Immature natural killer cell (primary cell): ENCODE data around the gene KIAA0513. TPM values are rescaled to one million over a fixed set of nuclear protein-coding genes. Genes with fewer than 3 reads are reported as not detected.

Experiments used
- DNase-seq, 3 donors: peaks; one replicate each; pipeline ENCODE4 v3.0.0; 2022; ENCODE audit warnings: mixed read lengths in 1 of 3
- H3K27ac Mint-ChIP-seq, 6 donors: one replicate each; pipeline ENCODE4 v1.8.0; 2020; ENCODE audit warnings: mixed read lengths in 6 of 6, mild to moderate bottlenecking in 5 of 6, inconsistent platforms in 4 of 6, moderate library complexity in 3 of 6
- H3K27me3 Mint-ChIP-seq, 3 donors: one replicate each; pipeline ENCODE4 v1.8.0; 2020 to 2021; ENCODE audit warnings: low read depth in 3 of 3, mild to moderate bottlenecking in 3 of 3, mixed read lengths in 3 of 3, moderate library complexity in 3 of 3, inconsistent platforms in 1 of 3
- H3K36me3 Mint-ChIP-seq, 3 donors: one replicate each; pipeline ENCODE4 v1.8.0; 2020; ENCODE audit warnings: mixed read lengths in 3 of 3, inconsistent platforms in 2 of 3, mild to moderate bottlenecking in 2 of 3
- H3K4me1 Mint-ChIP-seq, 2 donors: one replicate each; pipeline ENCODE4 v1.8.0; 2020; ENCODE audit warnings: inconsistent platforms in 2 of 2, mild to moderate bottlenecking in 2 of 2, mixed read lengths in 2 of 2, moderate library complexity in 1 of 2
- H3K4me3 Mint-ChIP-seq, 5 donors: one replicate each; pipeline ENCODE4 v1.8.0; 2020; ENCODE audit warnings: mild to moderate bottlenecking in 5 of 5, mixed read lengths in 5 of 5, inconsistent platforms in 3 of 5, moderate library complexity in 3 of 5
- H3K9me3 Mint-ChIP-seq, 6 donors: one replicate each; pipeline ENCODE4 v1.8.0; 2020; ENCODE audit warnings: mild to moderate bottlenecking in 6 of 6, mixed read lengths in 6 of 6, inconsistent platforms in 4 of 6, moderate library complexity in 3 of 6
- polyA plus RNA-seq, 3 donors: library from polyadenylated mRNA; unstranded; fragments of 300-500 nt; fragmentation: Illumina TruSeq; gene quantifications; one replicate each; pipeline ENCODE4 v1.2.3, GENCODE V29; 2021

KIAA0513 gene
- polyA plus RNA-seq, 3 donors from 2014 or later: 0.11 to 8.7 (median 4.4) TPM

DNA sequence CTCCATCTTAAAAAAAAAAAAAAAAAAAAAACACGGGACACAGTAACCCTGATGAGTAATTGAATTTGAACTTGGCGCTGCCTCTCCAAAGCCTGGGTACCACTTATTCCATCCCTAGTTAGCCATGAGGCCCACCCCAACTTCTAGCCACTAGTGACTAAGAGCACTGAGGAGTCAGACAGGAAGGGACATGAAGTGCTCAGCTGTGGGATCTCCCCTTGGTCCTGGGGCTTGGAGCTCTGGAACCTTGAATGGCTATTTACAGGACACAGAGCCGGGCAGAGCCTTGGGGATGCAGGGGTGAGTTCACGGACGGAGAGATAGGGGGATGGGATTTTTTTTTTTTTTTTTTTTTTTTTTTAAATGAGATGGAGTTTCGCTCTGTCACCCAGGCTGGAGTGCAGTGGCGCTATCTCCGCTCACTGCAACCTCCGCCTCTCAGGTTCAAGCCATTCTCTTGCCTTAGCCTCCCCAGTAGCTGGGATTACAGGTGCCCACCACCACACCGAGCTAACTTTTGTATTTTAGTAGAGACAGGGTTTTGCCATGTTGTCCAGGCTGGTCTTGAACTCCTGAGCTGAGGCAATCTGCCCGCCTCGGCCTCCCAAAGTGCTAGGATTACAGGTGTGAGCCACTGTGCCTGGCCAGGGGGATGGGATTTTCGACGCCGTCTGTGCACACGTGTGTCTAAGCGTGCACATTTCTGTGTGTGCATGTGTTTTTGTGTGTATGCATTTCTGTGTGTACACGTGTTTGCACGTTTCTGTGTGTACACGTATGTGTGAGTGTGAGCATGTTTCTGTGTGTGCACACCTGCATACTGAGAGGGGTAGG, 105.1 kb downstream of the KIAA0513 start:
- no peak for DNase-seq
- Mint-ChIP-seq H3K36me3 (no peaks in the 10 kb centered on the region), H3K4me3 (no peak overlapping the region)

DNA sequence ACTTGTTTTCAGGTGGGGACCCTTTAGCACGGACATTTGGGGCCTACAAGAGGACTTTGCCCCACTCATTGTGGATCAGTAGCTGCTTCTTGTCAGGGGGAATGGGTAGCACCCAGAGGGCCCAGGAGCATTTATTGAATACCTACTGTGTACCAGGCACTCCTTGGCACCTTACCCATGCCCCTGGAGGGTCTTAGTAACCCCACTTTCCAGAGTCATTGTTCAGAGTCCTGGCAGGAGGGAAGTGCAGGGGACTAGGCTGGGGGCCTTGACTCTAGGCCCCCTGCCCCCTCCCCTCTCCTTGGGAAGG, 105.7 kb downstream of the KIAA0513 start:
- Mint-ChIP-seq H3K27me3 (peaks cover 2 to 5% (median 3%) of the 10 kb centered on the region in 3 donors), H3K4me1 (peaks cover 9 to 18% of the 10 kb centered on the region in 2 donors), H3K27ac (no peak overlapping the region), H3K4me3 (no peak overlapping the region), H3K9me3 (no peaks in the 10 kb centered on the region), H3K36me3 (no peaks in the 10 kb centered on the region)
- DNase-seq: no peak

More for the DNA sequence above, 105.1 kb downstream of the KIAA0513 start:
- Mint-ChIP-seq H3K27me3 (peaks cover 2 to 4% (median 3%) of the 10 kb centered on the region in 3 donors), H3K9me3 (no peaks in the 10 kb centered on the region), H3K4me1 (peaks cover 8 to 12% of the 10 kb centered on the region in 2 donors), H3K27ac (no peak overlapping the region)

DNA sequence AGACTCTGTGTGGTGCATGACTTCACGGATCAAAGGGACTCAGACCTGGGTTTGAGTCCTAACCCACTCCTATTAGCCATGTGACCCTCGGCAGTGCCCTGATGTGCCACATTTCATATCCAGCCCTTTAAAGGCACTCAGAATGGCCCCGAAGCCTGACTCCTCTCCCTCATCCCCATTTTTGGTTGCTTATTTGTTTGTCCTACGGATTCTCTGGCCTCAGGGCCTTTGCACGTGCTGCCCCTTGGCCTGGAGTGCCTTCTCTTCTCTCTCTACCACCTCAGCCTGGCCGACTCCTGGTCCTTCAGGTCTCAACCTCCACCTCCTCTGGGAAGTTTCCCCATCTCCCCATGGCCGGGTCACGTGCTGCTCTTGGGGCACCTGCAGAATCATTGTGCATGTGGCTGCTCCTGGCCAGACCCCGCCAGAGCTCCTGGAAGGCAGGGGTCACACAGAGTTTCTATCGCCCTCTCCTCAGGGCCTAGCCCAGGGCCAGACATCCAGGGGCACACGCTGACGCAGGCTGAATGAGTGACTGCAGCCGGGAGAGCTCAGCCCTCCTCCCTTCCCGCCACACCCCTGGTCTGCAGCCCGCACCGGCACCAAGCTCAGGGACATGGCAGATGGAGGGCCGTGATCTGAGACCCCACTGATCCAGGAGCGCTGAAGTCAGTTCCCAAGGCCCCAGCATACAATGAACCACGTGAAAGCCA, 106.6 kb downstream of the KIAA0513 start:
- H3K36me3 Mint-ChIP-seq: no peaks in the 10 kb centered on the region
- no peak for DNase-seq
- peaks cover 4 to 9% (median 6%) of the 10 kb centered on the region in 3 donors for H3K27me3 Mint-ChIP-seq
- peaks cover 0 to 2% (median 0%) of the 10 kb centered on the region in 6 donors for H3K9me3 Mint-ChIP-seq
- H3K4me3 Mint-ChIP-seq: no peak overlapping the region
- H3K4me1 Mint-ChIP-seq: peaks cover 9 to 24% of the 10 kb centered on the region in 2 donors
- H3K27ac Mint-ChIP-seq: no peak overlapping the region

DNA sequence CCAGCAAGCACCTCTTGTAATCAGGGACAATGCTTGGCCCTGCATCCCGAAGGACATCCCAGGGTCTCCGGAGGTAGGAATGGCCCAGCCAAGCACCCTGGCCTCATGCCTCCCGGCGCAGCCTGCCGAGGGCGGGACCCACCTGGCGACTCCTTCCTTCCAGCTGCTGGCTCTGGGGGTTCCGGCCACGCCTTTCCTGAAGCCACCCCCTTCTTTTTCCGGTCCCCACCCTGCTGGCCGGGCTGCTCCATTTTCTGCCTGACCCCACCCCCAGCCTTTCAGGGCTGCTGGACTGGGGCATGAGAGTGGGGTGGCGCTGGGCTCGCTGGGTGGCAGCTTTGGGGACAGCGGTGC, 107.2 kb downstream of the KIAA0513 start:
- peaks cover 5 to 12% (median 9%) of the 10 kb centered on the region in 3 donors for H3K27me3 Mint-ChIP-seq
- DNase-seq: no peak
- no peak overlapping the region for H3K4me3 Mint-ChIP-seq
- peaks cover 0 to 4% (median 0%) of the 10 kb centered on the region in 3 donors for H3K36me3 Mint-ChIP-seq
- peaks cover 0 to 2% (median 0%) of the 10 kb centered on the region in 6 donors for H3K9me3 Mint-ChIP-seq
- H3K4me1 Mint-ChIP-seq: peaks cover 9 to 24% of the 10 kb centered on the region in 2 donors
- no peak overlapping the region for H3K27ac Mint-ChIP-seq

DNA sequence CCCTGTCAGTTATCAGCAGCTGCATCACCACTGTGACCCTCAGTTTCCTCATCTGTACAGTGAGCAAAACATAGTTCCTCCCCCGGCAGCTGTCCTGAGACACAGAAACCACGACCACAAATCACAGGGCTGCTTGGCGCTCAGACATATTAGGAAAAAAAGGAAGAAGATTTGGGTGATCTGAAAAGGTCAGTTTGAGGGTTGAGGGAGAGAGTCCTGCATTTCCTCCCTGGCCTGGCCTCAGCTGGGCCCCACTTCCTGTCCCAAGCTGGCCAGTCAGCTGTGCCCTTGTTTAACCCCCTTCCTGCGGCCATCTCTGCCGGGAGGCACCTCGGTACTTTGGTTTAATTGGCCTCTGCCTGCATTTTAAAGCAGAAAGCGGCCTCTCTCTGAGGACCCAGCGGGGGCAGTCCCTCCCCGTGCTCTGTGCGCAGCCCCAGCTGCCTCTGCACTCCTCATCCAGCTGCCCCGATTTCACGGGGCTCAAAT, 108.7 kb downstream of the KIAA0513 start:
- peak overlapping the region in 1 of 6 donors; percentile 4 for H3K27ac Mint-ChIP-seq
- peak overlapping the region in 3 of 5 donors; percentile 4 to 35 (median 34) for H3K4me3 Mint-ChIP-seq
- peaks cover 5 to 12% (median 9%) of the 10 kb centered on the region in 3 donors for H3K27me3 Mint-ChIP-seq

DNA sequence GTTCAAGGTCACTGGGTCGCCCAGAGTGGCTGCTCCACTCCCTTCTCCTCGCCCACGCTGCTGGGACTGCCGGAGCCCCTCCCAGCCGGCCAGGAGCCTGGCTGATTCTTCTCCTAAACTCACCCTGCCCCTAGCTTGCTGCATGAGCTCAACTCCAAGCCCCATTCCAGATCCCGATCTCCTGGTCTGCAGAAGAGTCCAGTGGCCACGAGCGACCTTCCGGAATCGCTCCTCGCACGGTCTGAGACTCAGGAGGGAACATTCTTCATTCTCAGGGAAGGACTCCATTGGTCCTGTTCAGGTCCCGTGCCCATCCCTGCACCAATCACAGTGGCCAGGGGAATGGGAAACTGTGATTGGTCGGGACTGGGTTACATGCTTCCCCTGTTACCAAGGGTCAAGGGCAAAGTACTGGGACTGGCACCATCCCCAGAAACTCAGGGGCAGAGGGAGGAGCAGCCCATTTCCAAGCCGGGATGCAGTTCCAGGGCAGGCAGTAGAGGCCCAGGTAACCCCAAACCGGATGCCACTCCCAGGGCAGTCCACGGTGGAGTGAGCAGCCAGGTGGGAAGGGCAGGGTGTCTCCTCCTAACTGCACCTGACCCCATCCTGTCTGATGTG, 109.2 kb downstream of the KIAA0513 start:
- no peak overlapping the region for H3K27ac Mint-ChIP-seq
- peaks cover 0 to 2% (median 0%) of the 10 kb centered on the region in 6 donors for H3K9me3 Mint-ChIP-seq
- H3K36me3 Mint-ChIP-seq: peaks cover 0 to 6% (median 0%) of the 10 kb centered on the region in 3 donors
- H3K27me3 Mint-ChIP-seq: peaks cover 5 to 12% (median 9%) of the 10 kb centered on the region in 3 donors
- peaks cover 11 to 24% of the 10 kb centered on the region in 2 donors for H3K4me1 Mint-ChIP-seq
- DNase-seq: no peak
- peak overlapping the region in 3 of 5 donors; percentile 23 to 35 (median 33) for H3K4me3 Mint-ChIP-seq

More for the DNA sequence above, 108.7 kb downstream of the KIAA0513 start:
- Mint-ChIP-seq H3K36me3 (peaks cover 0 to 6% (median 0%) of the 10 kb centered on the region in 3 donors), H3K4me1 (peaks cover 9 to 24% of the 10 kb centered on the region in 2 donors), H3K9me3 (peaks cover 0 to 2% (median 0%) of the 10 kb centered on the region in 6 donors)
- DNase-seq: no peak

DNA sequence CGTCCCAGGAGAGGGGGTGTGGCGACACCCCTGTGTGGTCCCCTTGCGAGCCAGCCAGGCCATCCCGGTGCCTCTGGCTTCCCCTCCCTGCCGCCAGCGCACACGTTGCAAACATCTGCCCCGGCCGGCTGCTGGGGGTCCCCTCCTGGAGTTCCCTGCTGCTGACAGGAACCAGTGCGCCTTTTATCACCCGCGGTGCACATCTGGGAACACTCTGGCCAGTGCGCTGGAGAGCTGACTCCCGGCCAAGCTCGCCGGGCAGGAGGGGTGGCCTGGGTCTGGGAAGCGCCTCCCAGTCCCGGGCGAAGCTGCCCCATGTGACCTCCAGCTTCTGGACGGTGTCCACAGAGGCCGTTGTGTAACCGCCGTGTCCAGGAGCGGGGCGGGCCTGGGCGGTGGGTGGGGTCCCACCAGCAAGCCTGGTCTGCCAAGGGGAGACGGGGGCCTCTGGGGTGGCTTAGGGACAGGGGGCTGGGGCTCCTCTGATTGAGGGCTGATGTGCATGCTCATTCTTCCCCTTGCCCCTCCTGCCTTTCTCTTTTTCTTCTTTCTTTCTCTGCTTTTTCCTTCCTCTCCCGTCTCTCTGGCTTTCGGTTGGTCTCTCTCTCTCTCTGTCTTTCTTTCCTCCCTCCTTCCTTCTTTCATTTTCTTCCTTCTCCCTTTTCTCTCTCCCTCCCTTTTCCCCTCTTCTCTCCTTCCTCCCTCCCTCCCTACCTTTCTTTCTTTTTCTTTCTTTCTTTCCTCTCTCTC, 109.9 kb downstream of the KIAA0513 start:
- Mint-ChIP-seq H3K27me3 (peaks cover 3 to 11% (median 9%) of the 10 kb centered on the region in 3 donors), H3K36me3 (peaks cover 0 to 6% (median 0%) of the 10 kb centered on the region in 3 donors), H3K4me1 (peaks cover 13 to 27% of the 10 kb centered on the region in 2 donors), H3K27ac (peak overlapping the region in 1 of 6 donors; percentile 30), H3K9me3 (peaks cover 0 to 2% (median 0%) of the 10 kb centered on the region in 6 donors), H3K4me3 (peak overlapping the region in 1 of 5 donors; percentile 37)
- DNase-seq: no peak

DNA sequence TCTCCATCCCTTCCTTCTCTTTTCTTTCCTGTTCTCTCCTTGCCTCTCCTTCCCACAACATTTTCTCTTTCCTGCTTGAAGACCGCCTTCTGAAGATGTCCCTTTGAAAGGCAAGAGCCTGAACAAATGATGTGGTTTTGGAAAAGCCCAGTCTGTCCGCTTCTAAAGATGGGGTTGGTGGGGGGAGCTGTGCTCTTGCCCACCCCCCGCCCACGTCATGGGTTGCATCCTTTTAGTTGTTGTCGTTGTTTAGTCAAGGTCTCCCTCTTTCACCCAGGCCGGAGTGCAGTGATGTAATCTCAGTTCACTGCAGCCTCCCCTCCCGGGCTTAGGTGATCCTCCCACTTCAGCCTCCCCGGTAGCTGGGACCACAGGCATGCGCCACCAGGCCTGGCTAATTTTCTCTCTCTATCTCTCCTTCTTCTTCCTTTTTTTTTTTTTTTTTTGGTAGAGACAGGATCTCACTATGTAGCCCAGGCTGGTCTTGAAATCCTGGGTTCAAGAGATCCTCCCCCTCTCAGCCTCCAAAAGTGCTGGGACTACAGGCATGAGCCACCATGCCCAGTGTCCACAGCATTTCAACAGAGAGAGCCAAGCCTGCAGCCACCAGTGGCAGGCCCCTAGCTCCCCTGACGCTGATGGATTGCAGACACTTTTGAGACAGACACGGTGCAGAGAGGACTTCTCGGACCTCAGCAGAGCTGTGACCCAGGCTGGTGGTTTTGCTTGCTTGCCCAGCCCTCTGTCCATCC, 110.7 kb downstream of the KIAA0513 start:
- peaks cover 2 to 10% (median 9%) of the 10 kb centered on the region in 3 donors for H3K27me3 Mint-ChIP-seq
- peaks cover 0 to 2% (median 0%) of the 10 kb centered on the region in 6 donors for H3K9me3 Mint-ChIP-seq
- no peak for DNase-seq
- peaks cover 20 to 33% of the 10 kb centered on the region in 2 donors for H3K4me1 Mint-ChIP-seq
- peak overlapping the region in 2 of 5 donors; percentile 11 to 35 for H3K4me3 Mint-ChIP-seq
- H3K36me3 Mint-ChIP-seq: peaks cover 0 to 6% (median 0%) of the 10 kb centered on the region in 3 donors
- H3K27ac Mint-ChIP-seq: peak overlapping the region in 1 of 6 donors; percentile 30

DNA sequence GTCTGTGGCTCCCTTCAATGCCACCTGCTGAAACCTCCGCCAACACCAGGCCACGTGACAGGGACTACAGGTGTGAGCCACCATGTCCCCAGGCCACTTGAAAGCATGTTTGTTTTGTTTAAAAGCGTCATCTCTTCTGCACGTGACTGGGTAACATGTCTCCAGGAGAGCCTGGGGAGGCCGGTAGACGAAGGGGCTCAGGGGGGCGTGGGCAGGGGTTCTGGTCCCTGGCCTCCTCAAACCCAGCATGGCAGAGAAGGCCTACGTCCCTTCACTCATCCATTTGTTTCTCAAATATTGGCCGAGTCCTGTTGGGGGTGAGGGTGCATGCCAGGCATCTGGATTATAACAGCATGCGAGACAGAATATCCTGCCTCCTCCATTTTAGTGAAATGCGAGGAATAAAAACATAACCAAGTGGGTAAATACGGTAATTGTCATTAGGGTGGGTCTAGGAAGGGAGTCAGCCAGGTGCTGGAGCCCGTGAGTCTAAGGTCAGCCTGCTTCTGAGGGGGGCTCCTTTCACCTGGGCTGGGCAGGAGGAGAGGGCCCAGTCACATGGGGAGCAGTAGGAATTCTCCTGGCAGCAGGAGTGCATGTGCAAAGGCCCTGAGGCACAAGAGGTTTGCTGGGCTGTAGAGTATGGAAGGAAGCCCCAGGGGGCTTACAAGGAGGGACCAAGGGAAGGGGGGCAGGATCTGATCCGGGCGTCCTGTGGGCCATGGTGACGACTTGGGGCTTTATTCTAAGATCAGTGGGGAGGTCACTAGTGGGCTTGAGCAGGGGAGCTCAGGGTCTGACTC, 111.4 kb downstream of the KIAA0513 start:
- peak overlapping the region in 2 of 5 donors; percentile 11 to 35 for H3K4me3 Mint-ChIP-seq
- DNase-seq: peak in 1 of 3 donors; percentile 22
- H3K36me3 Mint-ChIP-seq: peaks cover 0 to 6% (median 0%) of the 10 kb centered on the region in 3 donors
- peaks cover 2 to 10% (median 9%) of the 10 kb centered on the region in 3 donors for H3K27me3 Mint-ChIP-seq
- peaks cover 0 to 2% (median 0%) of the 10 kb centered on the region in 6 donors for H3K9me3 Mint-ChIP-seq
- peak overlapping the region in 1 of 6 donors; percentile 32 for H3K27ac Mint-ChIP-seq
- H3K4me1 Mint-ChIP-seq: peaks cover 21 to 33% of the 10 kb centered on the region in 2 donors

DNA sequence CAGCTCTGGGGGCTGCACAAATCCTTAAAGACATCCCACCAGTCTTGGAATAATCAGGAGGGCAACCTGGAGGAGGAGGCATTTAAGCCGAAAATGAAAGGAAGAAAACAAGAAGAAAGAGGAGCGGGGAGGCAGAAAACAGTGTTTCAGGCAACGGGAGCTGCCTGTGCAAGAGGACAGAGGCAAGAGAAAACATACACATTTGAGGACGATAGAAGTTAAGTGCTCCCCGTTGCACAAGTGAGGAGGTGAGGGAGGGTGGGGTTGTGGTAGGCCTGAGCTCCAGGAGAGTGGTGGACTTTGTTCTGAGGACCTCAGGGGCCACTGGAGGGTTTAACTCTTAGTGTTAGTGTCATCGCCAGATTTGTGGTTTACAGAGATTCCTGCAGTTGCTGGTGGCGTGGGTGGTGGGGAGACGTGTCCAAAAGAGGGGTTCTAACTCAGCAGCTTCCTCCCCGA, 112.3 kb downstream of the KIAA0513 start:
- H3K4me3 Mint-ChIP-seq: no peak overlapping the region
- peaks cover 21 to 33% of the 10 kb centered on the region in 2 donors for H3K4me1 Mint-ChIP-seq
- peaks cover 2 to 11% (median 10%) of the 10 kb centered on the region in 3 donors for H3K27me3 Mint-ChIP-seq
- no peak for DNase-seq
- H3K27ac Mint-ChIP-seq: peak overlapping the region in 2 of 6 donors; percentile 12 to 76
- H3K36me3 Mint-ChIP-seq: peaks cover 0 to 6% (median 0%) of the 10 kb centered on the region in 3 donors
- H3K9me3 Mint-ChIP-seq: peaks cover 0 to 2% (median 0%) of the 10 kb centered on the region in 6 donors

DNA sequence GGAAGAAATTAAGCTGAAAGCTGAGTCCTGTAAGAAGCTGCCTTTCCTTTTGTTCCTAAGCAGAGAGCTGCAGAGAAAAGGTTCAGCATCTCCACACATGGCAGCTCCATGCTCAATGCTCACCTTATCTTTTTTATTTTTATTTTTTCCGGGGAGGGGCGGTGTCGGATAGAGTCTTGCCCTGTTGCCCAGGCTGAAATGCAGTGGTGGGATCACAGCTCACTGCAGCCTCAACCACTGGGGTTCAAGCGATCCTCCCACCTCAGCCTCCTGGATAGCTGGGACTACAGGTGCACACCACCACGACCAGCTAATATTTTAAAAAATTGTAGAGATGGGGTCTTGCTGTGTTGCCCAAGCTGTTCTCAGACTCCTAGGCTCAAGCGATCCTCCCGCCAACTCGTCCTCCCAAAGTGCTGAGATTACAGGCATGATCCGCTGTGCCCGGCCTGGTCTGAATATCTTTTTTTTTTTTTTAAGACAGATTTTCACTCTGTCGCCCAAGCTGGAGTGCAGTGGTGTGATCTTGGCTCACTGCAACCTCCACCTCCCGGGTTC, 112.9 kb downstream of the KIAA0513 start:
- Mint-ChIP-seq H3K4me1 (peaks cover 21 to 33% of the 10 kb centered on the region in 2 donors), H3K36me3 (peaks cover 0 to 6% (median 0%) of the 10 kb centered on the region in 3 donors), H3K4me3 (no peak overlapping the region), H3K27me3 (peaks cover 4 to 9% (median 8%) of the 10 kb centered on the region in 3 donors), H3K27ac (no peak overlapping the region), H3K9me3 (peaks cover 0 to 2% (median 0%) of the 10 kb centered on the region in 6 donors)
- no peak for DNase-seq
